ENCODE data around the gene SMIM29.
"Not testable (repeated sequence)": the region's sequence is repeated elsewhere in the genome, so short reads cannot be mapped to it uniquely, and the experiment has no call there.

The SMIM29 gene

GRCh38 chr6:34267746-34268145, 18.9 kb upstream of the SMIM29 start:
- no peak for DNase-seq

- not testable (repeated sequence) for DNase-seq
Observed at GRCh38 chr6:34263484-34263883, 14.7 kb upstream of the SMIM29 start.

- no peak for DNase-seq
Observed at GRCh38 chr6:34260576-34261267, 11.9 kb upstream of the SMIM29 start.

- DNase-seq, result no peak
Observed at GRCh38 chr6:34259529-34260069, 10.8 kb upstream of the SMIM29 start.

GRCh38 chr6:34252395-34252794, 3.6 kb upstream of the SMIM29 start:
- DNase-seq, result not testable (repeated sequence)

GRCh38 chr6:34249469-34250261, 859 bp upstream of the SMIM29 start:
- DNase-seq, result no peak

- no peak for DNase-seq
Observed at GRCh38 chr6:34248198-34248726, 544 bp downstream of the SMIM29 start.

GRCh38 chr6:34247481-34248197, 1.2 kb downstream of the SMIM29 start:
- no peak for DNase-seq

GRCh38 chr6:34246563-34247391, 2.0 kb downstream of the SMIM29 start:
- DNase-seq, result no peak

GRCh38 chr6:34246249-34246562, 2.6 kb downstream of the SMIM29 start:
- DNase-seq, result no peak

GRCh38 chr6:34245761-34246140, 3.1 kb downstream of the SMIM29 start:
- DNase-seq, result not testable (repeated sequence)

GRCh38 chr6:34245032-34245760, 3.6 kb downstream of the SMIM29 start:
- DNase-seq, result not testable (repeated sequence)

GRCh38 chr6:34243901-34244884, 4.6 kb downstream of the SMIM29 start:
- DNase-seq, result no peak

- no peak for DNase-seq
Observed at GRCh38 chr6:34243131-34243771, 5.6 kb downstream of the SMIM29 start.

GRCh38 chr6:34242252-34243130, 6.3 kb downstream of the SMIM29 start:
- no peak for DNase-seq

GRCh38 chr6:34241351-34242215, 7.2 kb downstream of the SMIM29 start:
- no peak for DNase-seq

GRCh38 chr6:34240329-34241248, 8.2 kb downstream of the SMIM29 start:
- DNase-seq, result no peak
